ENCODE data around the gene TANGO2.

TANGO2 gene

GRCh38 chr22:19983741-19984140, 37.2 kb upstream of the TANGO2 start:
- no peak for DNase-seq (ENCODE audit: low spot score)

DNA sequence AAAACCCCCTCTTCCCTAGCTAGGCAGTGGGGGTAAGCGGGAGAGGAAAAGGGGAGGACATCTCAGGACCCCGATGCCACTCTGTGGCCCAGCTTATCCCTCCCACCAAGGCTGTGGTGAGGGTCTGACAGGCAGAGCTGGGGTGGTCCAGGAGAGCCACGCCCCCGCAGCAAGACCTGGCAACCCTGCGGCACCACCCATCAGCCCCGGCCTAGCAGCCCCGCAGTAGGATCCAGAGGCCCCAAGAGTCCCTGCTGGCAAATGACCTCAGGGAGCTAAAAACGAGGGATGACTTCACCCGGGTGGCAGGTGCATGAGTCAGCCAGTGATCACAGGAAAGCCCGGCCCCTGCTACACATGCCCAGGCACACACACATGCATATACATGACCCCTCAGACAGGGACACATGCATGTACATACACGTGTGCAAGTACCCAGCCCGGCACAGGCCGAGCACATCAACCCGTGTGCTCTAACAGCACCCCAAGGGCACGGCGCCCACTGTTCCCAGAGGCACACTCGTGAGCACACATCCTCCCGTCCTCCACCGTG, 36.6 kb upstream of the TANGO2 start:
- DNase-seq (ENCODE audit: low spot score): peak; percentile 91

GRCh38 chr22:19984851-19985811, 35.8 kb upstream of the TANGO2 start:
- DNase-seq (ENCODE audit: low spot score): no peak

DNA sequence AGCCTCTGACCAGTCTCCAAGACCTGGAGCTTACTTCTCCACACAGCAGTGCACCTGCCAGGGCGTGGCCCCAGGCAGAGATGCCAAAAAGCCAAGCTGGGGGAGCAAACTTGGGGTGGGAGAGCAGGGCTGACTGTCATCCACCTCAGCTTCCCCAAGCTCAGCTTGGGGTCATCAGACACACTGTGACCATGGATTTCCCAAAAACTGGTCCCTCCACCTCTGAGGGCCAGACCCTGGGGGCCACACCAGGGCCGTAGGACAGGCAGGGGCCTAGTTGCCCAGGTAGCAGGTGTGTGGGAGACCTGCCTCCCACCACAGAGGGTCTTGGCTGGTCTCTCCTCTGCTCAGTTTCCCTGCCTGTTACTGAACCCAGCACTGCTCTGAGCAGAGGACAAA, 34.9 kb upstream of the TANGO2 start:
- no peak for DNase-seq (ENCODE audit: low spot score)

DNA sequence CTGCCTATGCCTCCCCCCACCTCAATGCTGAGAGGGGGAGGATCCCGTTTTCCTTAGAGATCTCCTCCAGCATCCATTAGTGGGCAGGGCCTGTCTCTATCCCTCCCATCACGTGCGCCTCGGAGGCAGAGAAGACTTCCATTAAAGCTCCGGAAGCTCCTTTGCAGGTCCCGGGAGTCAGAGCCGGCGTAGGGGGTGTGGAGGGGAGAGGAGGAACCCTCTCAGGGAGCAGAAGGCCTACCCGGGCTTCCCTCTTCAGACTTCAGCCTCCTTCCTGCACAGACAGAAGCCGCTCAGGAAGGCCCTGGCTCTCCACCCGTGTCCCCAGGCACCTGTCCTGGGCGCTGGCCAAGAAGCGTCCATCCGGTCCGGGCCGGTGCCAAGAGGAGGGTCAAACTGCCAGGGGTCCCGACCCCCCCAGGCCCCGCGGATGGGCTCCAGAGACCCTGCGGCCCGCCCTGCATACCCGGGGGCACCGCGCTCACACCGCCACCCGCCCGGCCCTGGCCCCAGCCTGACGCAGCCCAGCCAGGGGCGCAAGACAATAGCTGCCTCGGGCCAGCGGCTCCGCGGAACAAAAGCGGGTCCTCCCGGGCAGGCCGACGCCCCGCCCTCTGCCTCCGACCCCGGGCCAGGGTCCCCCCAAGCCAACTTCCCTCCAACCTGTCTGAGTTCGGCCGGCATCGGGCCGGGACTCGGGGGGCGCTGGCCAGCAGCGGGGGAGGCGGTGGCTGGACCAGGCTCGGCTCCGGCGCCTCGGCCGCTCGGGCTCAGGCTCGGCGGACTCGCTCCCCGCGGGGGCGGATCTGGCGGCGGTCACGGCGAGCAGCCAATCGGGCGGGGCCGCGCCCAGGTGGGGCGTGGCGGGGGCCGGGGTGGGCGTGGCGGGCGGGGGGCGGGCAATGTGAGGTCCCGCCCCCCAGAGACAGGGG, 34.2 kb upstream of the TANGO2 start:
- DNase-seq (ENCODE audit: low spot score): peak; percentile 98

DNA sequence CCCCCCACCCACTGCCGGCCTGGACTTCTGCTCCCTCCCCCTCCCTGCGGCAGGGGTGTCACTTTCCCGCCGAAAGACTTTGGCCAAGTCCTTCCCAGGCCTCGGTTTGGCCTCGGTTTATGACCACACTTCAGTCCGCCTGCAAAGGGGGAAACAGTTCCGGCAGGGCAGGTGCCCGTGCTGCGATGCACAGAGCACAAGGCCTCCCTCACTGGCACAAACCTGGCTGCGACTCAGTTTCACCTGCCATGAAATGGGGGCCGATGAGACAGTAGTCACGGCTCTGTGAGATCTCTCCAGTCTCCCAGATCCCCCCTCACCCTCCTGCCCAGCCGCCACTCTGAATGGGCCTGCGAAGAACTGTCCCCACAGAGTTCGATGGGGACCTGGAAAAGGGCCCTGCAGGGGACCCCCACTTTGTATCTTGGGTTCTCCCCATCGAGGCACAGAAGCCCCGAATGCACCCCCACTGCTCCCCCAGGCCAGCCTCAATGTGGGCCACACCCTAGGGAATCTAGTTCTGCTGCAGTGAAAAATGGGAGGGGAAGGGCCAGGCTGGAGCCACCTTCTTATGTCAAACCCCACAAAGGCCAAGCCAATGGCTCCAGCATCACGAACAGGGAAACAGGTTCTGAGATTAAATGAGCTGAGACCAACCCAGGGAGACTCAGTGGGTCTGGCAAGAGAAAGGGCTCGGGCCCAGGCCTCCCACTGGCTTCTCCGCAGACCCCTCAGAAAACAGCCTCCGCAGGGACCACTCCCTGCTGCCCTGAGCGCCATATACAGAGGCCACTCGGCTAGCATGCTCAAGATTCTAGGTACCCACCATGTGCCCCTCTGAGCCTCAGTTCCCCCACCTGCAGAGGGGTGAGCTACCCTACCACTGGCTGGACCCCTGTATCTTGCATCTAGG, 33.3 kb upstream of the TANGO2 start:
- DNase-seq (ENCODE audit: low spot score): no peak

GRCh38 chr22:19988331-19988808, 32.5 kb upstream of the TANGO2 start:
- DNase-seq (ENCODE audit: low spot score): no peak

GRCh38 chr22:19988965-19989724, 31.8 kb upstream of the TANGO2 start:
- no peak for DNase-seq (ENCODE audit: low spot score)

DNA sequence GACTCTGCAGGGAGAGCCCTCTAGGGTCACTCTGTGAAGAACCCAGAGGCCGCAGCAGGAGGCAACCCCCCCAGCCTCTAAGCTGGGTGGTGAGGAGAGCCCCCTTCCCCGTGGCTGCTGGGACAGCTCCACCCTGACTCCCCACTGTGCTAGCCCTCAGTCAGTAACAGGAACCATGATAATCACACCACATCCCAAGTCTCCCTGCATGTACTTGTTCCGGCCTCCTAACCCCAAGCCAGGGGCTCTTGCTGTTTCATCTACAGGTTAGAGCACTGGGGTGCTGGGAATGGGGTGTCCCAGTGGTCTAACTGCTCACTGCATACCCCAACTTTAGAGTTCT, 31.2 kb upstream of the TANGO2 start:
- no peak for DNase-seq (ENCODE audit: low spot score)

DNA sequence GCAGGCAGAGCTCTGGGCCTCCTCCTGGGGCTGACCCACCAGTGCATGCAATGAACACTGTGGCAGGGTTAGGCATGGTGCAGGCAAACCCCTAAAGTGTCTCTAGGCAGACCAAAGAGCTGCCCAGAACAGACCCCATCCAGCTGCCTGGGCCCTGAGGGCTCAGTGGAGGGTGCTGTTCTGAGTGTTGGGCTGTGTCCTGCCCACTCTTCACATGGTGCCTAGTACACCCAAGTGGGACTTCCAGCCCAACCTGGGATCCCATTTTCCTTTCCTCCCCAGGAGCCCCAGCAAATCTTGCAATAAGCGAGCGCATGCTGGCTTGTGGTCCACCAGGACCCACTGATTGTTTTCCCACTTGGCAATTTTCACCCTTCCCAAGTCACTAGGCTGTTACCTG, 30.7 kb upstream of the TANGO2 start:
- DNase-seq (ENCODE audit: low spot score): no peak

DNA sequence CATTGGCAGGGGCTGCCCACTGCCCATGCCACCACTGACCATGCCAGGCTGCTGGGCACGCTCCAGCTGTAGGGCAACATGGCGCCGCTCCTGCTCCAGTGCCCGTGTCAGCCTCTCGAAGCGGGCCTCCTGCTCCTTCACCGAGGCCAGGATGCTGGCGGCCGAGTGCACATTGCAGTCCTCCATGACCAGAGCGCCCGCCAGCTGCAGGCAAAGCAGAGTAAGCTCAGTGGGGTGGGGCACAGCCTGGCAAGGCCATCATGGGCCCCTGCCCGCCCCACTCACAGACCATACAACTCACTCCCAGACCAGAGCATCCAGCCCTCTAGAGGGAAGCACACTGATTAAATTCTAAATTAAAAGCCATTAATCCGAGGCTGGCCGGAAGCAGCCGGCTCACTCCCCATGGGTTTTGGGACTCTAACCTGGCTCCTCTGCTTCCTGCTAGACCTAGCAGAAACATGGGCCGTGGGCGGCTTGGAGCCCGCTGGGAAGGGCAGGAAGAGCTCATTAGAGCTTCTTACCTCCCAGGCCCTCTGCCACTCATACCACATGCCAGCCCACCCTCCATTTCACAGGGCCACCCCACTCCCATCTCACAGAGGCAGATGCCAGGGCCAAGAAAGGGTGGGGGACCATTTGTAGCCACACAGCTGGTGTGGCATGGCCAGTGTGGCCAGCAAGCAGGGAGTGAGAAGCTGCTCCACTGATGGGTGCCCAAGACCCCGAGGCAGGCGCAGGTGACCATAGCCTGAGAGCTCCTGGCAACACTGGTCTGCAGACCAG, 30.1 kb upstream of the TANGO2 start:
- DNase-seq (ENCODE audit: low spot score): no peak

DNA sequence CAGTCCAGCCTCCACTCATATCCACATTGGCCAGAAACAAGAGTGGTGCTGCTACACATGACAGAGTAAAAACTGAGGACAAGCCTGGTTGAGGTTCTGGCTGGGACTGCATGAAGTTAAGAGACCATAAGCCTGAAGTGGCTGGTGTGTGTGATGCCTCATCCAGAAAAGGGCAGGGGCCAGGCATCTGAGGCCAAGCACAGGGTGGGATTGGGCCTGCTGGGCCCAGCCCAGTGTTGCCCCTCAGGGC, 29.6 kb upstream of the TANGO2 start:
- DNase-seq (ENCODE audit: low spot score): peak; percentile 47

GRCh38 chr22:19991645-19992451, 29.1 kb upstream of the TANGO2 start:
- no peak for DNase-seq (ENCODE audit: low spot score)

DNA sequence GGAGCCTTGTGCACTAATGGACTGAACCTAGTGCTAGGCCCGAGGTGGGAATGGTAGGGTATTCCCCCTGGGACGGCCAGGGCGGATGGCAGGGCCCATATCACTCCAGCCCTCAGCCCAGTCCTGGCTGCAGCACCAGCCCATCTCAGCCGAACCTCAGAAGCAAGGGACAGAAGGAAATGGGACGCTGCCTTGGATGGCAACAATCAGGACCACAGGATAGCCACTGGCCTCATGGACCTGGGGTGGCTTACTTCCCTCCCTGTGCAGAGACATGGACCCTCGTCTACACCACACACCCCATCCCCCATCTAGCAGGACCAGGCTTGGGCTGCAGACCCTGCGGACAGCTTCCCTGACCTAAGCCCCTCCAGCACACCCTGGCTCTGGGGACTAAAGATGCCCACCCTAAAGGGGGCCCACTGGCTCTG, 28.4 kb upstream of the TANGO2 start:
- DNase-seq (ENCODE audit: low spot score): no peak

- DNase-seq (ENCODE audit: low spot score): no peak
These were observed 28.0 kb upstream of the TANGO2 start for GRCh38 chr22:19992921-19993355.

DNA sequence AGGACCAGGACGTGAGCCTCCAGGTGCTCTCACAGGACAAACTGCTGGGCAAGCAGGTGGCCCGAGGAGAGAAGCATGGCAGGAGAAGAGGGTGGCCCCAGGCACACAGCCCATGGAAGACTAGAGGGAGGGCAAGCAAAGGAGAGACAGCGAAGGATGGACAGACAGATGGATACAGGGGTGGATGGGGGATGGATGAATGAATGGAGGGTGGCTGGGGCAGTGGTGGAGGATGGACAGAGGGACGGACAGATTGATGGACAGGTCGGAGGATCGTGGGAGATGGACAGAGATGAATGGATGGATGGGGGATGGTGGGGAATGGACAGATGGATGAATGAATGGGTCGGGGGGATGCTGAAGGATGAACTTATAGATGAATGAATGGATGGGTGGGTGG, 27.0 kb upstream of the TANGO2 start:
- DNase-seq (ENCODE audit: low spot score): no peak

DNA sequence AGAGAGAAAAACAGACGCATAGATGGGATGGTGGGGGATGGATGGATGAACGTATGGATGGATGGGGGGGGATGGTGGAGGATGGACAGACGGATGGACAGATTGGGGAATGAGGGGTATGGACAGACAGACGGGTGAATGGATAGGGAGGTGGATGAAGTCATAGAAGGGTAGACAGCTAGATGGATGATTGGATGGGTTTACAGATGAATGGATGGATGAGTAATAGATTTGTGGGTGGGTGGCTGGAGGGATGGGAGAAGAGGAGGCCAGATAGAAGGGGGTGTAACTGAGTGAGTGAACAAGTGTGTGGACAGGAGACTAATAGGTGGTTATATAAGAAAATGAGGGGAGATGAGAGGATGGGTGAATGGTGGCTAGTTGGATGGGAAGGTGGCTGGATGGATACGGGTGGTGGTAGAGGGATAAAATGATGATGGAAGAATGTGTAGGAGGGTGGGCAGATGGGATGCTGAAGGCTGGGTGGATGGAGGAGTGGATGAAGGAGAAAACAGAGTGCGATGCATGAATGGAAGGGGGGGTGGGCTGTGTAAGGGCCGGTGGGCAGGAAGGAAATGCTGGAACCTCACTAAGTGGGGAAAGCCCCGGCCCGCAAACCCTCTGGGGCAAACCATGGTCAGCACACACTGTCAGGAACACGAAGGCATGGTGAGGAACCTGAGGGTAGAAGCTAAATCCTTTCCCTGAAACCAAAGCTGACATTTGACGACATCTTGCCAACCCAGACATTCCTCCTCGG, 25.9 kb upstream of the TANGO2 start:
- no peak for DNase-seq (ENCODE audit: low spot score)

DNA sequence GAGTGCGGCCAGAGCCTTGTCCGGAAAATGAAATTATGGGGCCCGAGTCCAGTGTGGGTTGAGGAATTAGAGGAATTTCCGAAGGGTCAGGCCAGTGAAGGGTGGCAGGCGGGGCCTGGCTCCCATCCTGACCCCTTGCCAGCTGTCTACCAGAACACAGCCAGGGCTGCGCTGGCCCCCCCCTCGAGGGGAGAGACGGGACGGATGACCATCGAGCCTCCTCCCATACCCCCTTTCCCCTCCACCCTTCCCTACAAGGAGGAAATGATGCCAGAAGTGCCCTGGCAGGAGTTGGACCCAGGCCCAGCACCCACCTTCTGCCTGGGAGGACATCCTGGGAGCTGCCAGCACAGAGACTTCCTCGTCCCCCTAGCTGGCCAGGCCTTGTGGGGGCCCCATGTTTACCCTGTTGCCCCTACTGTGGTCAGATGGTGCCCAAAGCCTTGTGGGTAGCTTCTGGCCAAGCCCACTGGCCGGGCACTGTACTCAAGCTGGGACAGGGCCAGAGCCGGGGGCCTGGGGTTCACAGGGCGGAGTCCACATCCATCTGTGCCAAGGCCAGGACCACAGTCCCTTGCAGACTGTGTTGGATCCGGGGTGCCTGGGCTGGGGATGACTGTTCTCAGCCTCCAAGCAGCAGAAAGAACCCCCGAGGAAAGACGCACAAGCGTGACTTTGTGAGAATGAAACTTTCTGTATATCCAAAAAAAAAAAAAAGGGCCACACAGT, 25.1 kb upstream of the TANGO2 start:
- DNase-seq (ENCODE audit: low spot score): peak; percentile 77

All from hepatic stellate cell (primary cell).